A673 (cell line): ENCODE measurements around the gene WNT4. TPM values are rescaled to one million over a fixed set of nuclear protein-coding genes. Genes with fewer than 3 reads are reported as not detected.

Source experiments
- BruUV-seq: library from RNA; stranded (reverse); fragments of 400-500 nt; replicated peaks from 2 replicates; lab custom pipeline; 2021; lab: Mats Ljungman, UMichigan
- CTCF ChIA-PET: fragments of 300-600 bp; sonication (Branson Sonifier 250); formaldehyde crosslinking; loops from one replicate; lab custom pipeline; 2022; ENCODE audit warnings: antibody characterized with exemption; lab: Charles Lee
- POLR2A ChIA-PET: fragments of 300-600 bp; sonication (Branson Sonifier 250); formaldehyde crosslinking; loops from one replicate; lab custom pipeline; 2022; ENCODE audit warnings: antibody characterized with exemption; ENCODE audit not compliant: low non-redundant PET; lab: Charles Lee
- DNase-seq: peaks from one replicate; pipeline ENCODE4 v3.0.0-alpha.2; 2015; ENCODE audit warnings: low spot score
- H3K27ac ChIP-seq: fragments of 200-600 bp; sonication (generic); 2 replicates; pipeline ENCODE4 v1.5.1; 2016; ENCODE audit warnings: mixed run types, low read depth, mild to moderate bottlenecking, mixed read lengths, antibody characterized with exemption, low read length; ENCODE audit not compliant: poor library complexity, severe bottlenecking
- H3K27me3 ChIP-seq: fragments of 200-600 bp; sonication (generic); replicated peaks from 2 replicates; pipeline ENCODE4 v1.6.1; 2017; ENCODE audit warnings: mixed run types, low read depth, mild to moderate bottlenecking, mixed read lengths, antibody characterized with exemption, low read length; ENCODE audit not compliant: insufficient read depth, poor library complexity
- H3K36me3 ChIP-seq: fragments of 200-600 bp; sonication (generic); 2 replicates; pipeline ENCODE4 v1.6.1; 2016; ENCODE audit warnings: mixed run types, mild to moderate bottlenecking, mixed read lengths, antibody characterized with exemption, low read length; ENCODE audit not compliant: insufficient read depth, poor library complexity, severe bottlenecking
- H3K4me1 ChIP-seq: fragments of 200-600 bp; sonication (generic); 2 replicates; pipeline ENCODE4 v1.6.1; 2017; ENCODE audit warnings: mixed run types, mild to moderate bottlenecking, mixed read lengths, antibody characterized with exemption, low read length; ENCODE audit not compliant: insufficient read depth, poor library complexity, severe bottlenecking
- H3K4me3 ChIP-seq: fragments of 200-600 bp; sonication (generic); 2 replicates; pipeline ENCODE4 v1.5.1; 2016; ENCODE audit warnings: low read depth, mixed run types, mild to moderate bottlenecking, mixed read lengths, low read length; ENCODE audit not compliant: poor library complexity, severe bottlenecking
- H3K9me3 ChIP-seq: fragments of 200-600 bp; sonication (generic); 2 replicates; pipeline ENCODE4 v1.6.1; 2016; ENCODE audit warnings: mixed run types, low read depth, mild to moderate bottlenecking, mixed read lengths, antibody characterized with exemption, low read length; ENCODE audit not compliant: poor library complexity, severe bottlenecking
- EZH2 ChIP-seq: fragments of 200-600 bp; sonication (generic); IDR thresholded peaks from 2 replicates; pipeline ENCODE4 v1.6.1; 2017; ENCODE audit warnings: borderline replicate concordance, low read depth, mild to moderate bottlenecking, mixed read lengths, antibody characterized with exemption, low read length; ENCODE audit not compliant: poor library complexity, severe bottlenecking
- intact Hi-C: fragments of 100-400 bp; cut with micrococcal nuclease; formaldehyde crosslinking; loops from one replicate; pipeline ENCODE4 v1.10.0; 2022; ENCODE audit not compliant: unreplicated experiment
- total RNA-seq: library from RNA; stranded (reverse); gene quantifications from 2 replicates; pipeline ENCODE4 v1.2.3, GENCODE V29; 2021
- TF ChIP-seq, protein P1 (sequence below): fragments of 300-800, 200-600 bp; sonication (generic); conservative IDR thresholded peaks from 2 replicates; pipeline ENCODE4 v1.5.1; 2017; ENCODE audit warnings: low read depth, mild to moderate bottlenecking, antibody characterized with exemption, low read length, moderate library complexity, mixed read lengths

Gene WNT4
- total RNA-seq, 1 experiment from 2014 or later: not detected

DNA sequence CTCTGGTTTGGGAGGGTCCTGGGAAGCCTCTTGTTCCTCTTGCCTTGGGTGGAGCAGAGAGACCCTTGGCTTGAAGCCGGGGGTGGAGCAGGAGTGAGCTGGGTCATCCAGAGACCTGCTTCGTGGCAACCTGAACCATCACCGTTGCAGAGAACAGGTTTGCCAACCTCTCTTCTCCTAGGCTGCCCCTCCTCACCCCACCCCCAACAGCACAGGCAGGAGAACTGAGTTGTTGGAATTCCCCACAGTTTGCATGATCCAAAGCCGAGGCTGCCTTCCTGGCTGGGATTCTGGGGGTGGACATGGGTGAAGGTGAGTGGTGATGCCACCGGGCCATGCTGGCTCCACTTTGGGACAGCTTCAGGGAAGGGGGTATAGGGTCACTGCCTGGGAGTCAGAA is 2.2 kb downstream of the WNT4 start:
- H3K4me3 ChIP-seq: no peak overlapping the region
- ChIA-PET CTCF (interaction anchor here (1.4 kb wide), 1 partner anchor 276 kb away, joined by 3 read pairs; no protein-coding TSS in a partner anchor), POLR2A (no interaction called here)
- H3K36me3 ChIP-seq: no peaks in the 10 kb centered on the region
- intact Hi-C loops: no loop called here
- no TSS peak for BruUV-seq
- no peak for TF ChIP-seq EZH2
- TF ChIP-seq, protein P1, sequence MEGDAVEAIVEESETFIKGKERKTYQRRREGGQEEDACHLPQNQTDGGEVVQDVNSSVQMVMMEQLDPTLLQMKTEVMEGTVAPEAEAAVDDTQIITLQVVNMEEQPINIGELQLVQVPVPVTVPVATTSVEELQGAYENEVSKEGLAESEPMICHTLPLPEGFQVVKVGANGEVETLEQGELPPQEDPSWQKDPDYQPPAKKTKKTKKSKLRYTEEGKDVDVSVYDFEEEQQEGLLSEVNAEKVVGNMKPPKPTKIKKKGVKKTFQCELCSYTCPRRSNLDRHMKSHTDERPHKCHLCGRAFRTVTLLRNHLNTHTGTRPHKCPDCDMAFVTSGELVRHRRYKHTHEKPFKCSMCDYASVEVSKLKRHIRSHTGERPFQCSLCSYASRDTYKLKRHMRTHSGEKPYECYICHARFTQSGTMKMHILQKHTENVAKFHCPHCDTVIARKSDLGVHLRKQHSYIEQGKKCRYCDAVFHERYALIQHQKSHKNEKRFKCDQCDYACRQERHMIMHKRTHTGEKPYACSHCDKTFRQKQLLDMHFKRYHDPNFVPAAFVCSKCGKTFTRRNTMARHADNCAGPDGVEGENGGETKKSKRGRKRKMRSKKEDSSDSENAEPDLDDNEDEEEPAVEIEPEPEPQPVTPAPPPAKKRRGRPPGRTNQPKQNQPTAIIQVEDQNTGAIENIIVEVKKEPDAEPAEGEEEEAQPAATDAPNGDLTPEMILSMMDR: no peak
- H3K9me3 ChIP-seq: no peaks in the 10 kb centered on the region
- H3K4me1 ChIP-seq: no peaks in the 10 kb centered on the region
- peaks cover 25% of the 10 kb centered on the region for H3K27me3 ChIP-seq
- DNase-seq: no peak
- no peak overlapping the region for H3K27ac ChIP-seq

DNA sequence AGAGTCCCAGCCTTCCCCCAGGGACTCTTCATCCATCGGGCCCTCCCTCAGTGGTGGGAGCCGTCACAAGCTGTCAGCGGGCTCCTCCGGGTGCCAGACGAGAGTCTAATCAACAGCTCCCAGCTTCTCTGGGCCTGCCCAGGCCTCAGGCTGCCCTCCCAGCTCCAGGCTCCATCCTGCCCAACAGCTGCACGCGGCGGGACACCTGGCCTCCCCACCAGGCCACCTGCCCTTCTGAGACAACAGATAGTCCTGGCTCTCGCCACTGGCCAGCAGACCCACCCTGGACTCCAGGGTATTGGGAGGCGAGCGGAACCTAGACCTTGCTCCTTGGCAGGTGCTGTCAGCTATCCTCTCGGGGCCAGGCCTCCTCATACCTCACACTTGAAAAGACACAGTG is 3.1 kb downstream of the WNT4 start:
- H3K36me3 ChIP-seq: no peaks in the 10 kb centered on the region
- peaks cover 25% of the 10 kb centered on the region for H3K27me3 ChIP-seq
- TF ChIP-seq EZH2: no peak
- TF ChIP-seq, protein P1: no peak
- POLR2A ChIA-PET: no interaction called here
- no peaks in the 10 kb centered on the region for H3K4me1 ChIP-seq
- H3K4me3 ChIP-seq: no peak overlapping the region
- no TSS peak for BruUV-seq
- no peak for DNase-seq
- intact Hi-C loops: loop anchor here (10.0 kb wide), 1 partner anchor 135 kb away; no protein-coding TSS in a partner anchor
- CTCF ChIA-PET: no interaction called here
- H3K9me3 ChIP-seq: no peaks in the 10 kb centered on the region
- H3K27ac ChIP-seq: no peak overlapping the region

DNA sequence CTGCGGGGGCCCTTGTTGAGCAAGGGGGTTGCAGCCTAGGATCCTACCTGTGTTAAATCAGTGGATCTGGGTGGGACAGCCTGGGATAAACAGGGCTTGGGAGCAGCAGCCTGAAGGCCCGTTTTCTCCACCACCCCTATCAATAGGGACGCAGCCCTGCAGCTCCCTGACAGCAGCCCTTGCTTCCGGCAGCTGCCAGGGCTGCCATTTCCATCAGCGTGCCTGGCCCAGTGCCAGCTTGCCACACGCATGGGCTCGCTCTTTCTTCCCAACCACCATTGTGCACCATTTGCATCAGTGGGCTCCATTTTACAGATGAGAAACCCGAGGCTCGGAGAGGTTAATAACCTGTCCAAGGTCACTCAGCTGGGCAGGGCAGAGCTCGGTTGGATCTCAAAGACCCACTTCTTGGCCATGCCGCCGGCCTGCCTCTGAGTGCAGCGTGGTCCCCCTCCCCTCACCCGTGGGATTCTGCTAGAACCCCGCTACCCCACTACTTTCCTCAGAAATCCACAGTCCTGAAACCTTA is 3.8 kb downstream of the WNT4 start:
- TF ChIP-seq, protein P1: no peak
- no peak for TF ChIP-seq EZH2
- peak; percentile 22 for DNase-seq
- H3K9me3 ChIP-seq: no peaks in the 10 kb centered on the region
- peaks cover 22% of the 10 kb centered on the region for H3K27me3 ChIP-seq
- H3K36me3 ChIP-seq: no peaks in the 10 kb centered on the region
- ChIA-PET CTCF (no interaction called here), POLR2A (no interaction called here)
- no peak overlapping the region for H3K4me3 ChIP-seq
- intact Hi-C loops: loop anchor here (10.0 kb wide), 1 partner anchor 136 kb away; no protein-coding TSS in a partner anchor
- H3K27ac ChIP-seq: no peak overlapping the region
- BruUV-seq: no TSS peak
- no peaks in the 10 kb centered on the region for H3K4me1 ChIP-seq
